ENCODE results near the gene OAF.
"Not testable (repeated sequence)": the region's sequence is repeated elsewhere in the genome, so short reads cannot be mapped to it uniquely, and the experiment has no call there.

OAF gene

DNA sequence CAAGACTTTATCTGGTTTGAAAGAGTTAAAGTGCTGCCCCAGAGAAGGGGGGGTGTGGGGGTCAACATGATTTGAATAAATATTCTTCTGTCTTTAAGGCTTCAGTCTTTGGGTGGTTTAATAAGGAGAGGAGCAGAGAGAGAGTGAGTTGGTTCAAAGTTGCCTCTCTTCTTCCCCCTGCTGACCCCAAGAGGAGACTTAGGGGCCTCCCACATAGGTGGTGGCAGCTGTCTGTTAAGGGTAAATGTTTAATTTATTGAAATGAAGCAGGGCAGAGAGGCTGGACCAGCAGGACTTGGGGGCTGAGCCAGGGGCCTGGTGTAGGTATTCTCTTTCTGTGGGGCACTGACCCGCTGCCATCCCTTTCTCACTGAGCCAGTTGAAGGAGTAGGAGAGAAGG, 34.6 kb downstream of the OAF start:
- DNase-seq: no peak

DNA sequence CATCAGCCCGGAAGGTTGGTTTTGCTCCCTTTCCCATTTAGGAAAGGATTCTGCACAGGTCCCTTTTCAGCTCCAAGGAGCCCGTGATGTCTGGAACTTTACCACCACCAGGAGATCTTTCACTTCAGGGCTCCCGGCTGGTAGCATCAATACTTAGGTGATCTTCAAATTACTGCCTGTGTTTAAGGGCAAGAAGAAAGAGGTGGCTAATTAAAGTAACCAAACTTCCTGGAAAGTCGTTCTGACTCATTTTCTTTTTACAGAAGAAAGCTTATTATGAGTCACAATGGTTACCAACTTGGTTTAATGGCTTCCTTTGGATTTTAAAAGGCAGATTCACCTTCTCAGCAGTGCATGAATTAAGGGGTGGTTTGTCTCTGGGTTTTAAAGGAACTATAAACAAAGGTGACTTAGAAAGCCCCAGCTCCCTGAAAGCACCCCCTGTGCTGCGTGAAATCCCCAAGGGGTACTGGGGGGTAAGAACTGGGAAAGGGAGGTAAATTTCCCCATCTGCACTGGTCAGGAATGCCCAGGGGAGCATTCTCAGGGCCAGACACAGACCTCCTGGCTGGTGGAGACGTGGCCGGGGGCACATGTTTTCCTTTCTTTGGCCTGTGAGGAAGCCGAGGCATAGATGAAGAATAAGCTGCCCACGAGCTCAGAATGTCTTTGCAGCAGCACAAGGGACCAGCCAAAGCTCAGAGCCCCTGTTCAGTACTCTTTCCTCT, 37.9 kb downstream of the OAF start:
- DNase-seq: no peak

DNA sequence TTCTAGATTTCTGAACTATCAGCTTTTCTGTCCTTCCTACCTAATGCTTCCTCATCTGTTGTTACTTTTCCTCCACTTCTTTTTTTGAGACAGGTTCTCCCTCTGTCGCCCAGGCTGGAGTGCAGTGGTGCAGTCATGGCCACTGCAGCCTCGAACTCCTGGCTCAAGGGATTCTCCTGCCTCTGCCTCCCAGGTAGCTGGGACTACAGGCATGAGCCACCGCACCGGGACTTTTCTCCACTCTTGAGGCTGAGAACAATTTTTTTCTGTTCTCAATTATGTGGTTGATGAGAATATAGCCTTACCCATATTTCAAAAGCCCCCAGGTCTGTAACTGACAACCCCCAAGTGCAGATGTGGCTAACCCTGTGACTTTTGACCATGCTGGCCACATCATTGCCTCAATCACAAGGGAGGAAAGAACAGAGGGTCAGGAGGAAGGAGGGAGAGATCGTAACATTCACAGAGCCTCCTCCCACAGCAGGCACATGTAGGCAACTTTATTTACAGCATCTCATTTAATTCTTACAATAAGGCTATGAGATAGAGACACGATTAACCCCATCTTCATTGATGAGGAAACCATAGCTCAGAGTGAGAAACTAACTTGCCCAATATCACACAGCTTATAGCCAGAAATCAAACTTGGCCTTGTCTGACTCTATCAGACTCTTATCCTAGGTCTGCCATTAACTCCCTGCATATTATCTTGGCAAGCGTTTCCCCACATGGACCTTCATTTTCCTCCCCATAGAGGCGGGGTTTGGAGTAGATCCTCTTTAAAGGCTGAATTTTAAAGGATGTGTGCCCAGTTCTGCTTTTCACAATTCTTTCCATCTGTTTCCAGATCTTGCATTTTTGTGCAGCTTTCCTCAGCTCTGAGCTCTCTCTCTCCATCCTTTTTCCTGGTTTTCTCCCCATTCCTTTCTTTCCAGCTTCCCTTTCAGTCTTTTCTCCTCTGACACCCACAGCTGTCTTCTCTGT, 38.7 kb downstream of the OAF start:
- no peak for DNase-seq

DNA sequence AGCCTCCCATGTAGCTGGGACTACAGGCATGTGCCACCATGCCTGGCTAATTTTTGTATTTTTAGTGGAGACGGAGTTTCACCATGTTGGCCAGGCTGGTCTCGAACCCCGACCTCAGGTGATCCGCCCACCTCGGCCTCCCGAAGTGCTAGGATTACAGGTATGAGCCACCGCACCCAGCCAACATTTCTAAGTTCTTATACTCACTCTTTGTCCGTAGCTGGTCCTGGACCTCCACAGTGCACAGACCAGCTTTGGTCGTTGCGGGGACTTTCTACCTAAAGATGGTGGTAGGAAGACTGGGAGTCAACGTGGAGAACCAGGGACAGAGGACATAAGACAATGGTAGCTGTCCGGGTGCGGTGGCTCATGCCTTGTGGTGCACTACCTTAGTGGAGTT, 42.5 kb downstream of the OAF start:
- DNase-seq: not testable (repeated sequence)

DNA sequence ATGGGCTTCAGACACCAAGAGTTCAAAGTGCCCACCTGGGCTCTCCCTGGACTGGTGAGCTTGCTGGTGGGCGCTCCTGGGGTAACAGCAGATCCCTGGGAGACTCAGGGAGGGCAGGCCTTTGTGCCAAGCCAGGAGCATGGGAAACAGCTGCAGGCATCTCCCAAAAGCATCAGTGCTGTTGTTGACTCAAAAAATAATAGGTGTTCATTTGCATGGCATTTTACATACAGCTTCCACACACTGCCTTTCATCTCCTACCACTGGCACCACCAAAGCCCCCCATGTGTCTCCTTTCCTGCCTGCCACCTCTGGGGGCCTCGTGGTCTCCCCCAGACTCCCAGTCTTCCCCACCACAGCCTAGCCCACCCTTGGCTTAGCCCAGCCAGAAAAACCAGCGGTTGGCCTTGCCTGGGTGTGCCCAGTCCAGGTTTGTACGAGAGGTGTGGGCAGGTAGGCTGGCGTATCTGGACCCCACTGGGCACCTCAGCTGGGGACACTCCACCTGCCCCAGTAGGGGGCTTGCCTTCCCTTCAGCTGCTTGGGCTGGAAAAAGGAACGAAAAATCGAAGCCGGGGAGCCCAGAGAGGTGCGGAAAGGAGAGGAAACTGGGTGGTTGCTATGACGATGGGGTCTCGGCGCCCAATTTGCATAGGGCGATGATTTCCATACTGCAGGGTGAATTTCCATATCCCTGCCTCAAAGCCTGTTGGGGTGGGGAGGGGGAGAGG, 44.1 kb downstream of the OAF start:
- DNase-seq: no peak

DNA sequence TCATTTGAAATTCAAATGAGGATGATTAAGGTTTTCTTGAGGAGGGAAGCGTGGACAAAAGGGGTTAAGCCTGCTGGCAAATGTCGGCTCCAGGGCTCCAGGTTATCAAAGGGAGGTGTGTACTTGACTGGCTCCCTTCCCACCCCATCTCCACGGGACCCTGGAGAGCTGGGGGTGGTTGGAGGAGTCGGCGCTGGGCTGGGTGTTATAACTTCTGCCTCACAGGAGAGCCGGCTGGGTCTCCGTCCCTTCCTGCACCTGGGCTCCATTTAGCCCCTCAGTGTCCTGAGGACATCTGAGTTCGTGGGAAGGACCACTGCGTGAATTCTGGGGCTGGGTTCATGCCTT, 44.7 kb downstream of the OAF start:
- no peak for DNase-seq

DNA sequence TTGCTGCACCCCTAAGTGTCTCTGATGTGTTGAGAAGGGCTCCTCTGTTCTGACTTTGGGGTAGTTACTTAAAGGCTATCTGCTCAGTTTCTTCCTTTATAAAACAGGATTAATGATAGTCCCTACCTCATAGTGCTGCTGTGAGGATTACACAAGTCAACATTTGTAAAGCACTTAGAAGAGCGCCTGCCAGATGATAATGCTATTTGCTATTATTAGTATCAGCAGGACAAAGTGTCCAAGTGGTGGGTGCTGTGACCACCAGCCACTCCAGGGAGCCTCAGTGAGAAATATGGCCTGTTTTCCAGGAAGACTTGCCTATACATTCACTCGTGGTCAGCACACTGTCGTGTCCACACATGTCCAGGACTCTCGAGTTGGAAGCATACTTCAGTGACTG, 45.3 kb downstream of the OAF start:
- no peak for DNase-seq

DNA sequence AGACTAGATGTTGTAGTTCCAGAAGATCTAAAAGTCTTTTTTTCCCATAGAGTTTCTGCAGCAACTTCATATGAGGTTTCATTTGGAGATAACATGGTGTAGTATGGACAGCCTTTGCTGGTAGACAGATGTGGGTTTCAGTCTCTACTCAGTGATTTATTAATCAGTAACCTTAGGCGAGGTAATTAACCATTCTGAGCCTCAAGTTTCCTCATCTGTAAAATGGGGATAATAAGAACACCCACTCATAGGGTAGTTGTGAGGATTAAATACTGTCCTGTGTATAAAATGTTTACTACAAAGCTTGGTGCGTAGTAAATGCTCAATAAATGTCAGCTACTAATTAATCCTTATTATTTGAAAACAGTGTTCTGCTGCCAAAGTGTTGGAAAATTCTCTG, 45.9 kb downstream of the OAF start:
- no peak for DNase-seq

DNA sequence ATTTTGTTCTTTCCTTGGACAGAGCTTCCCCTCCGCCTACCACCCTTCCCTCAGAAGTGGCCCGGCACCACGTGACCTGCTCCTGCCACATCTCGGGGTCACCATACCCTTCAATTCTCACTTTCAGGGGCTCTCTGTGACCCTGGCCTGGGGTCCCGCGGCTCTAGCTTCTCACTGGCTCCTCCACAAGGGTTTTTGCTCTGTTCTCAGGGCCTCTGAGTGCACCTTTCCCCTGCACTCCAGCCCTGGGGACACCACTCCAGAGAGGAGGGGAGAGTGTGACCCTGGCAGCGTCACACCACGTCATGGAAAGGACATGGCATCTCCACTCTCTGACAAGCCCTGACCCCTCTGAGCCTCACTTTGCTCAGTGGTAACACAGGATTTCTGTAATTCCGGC, 46.5 kb downstream of the OAF start:
- no peak for DNase-seq

DNA sequence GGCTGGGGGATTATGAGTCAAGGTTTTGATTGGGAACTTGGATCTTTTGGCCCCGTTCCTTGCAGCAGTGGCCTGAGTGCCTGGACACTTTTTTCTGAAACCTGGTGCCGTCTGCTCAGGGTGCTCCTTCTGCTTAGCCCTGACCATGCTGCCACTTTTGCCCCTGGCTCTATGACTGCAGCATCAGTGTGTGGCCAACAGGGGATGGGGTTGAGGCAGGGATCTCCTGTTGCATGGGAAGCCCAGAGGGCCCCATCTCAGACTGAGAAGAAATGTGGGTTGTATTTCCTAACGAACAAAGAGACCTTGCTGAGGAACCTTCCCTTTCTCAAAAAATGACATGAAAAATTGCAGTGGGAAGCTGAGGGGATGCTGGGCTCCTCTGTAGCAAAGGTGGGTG, 47.8 kb downstream of the OAF start:
- DNase-seq: no peak

DNA sequence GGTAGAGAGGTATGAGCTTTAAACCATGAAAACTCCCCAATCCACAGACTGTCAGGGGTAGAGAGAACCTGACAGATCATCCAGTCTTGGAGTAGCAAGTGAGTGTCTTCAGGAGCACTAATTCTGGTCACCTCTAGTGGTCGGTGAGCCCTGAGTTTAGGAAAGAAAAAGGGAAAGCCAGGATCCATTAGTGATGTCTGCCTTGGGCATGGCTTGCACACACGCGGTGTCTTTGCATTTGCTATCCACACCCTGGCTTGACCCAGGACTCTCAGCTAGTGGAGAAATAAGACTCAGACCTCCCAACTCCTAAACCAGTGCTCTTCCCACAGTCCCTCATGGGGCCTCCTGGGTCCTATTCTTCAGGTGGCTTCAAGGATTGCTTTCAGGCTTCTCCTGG, 48.4 kb downstream of the OAF start:
- no peak for DNase-seq

DNA sequence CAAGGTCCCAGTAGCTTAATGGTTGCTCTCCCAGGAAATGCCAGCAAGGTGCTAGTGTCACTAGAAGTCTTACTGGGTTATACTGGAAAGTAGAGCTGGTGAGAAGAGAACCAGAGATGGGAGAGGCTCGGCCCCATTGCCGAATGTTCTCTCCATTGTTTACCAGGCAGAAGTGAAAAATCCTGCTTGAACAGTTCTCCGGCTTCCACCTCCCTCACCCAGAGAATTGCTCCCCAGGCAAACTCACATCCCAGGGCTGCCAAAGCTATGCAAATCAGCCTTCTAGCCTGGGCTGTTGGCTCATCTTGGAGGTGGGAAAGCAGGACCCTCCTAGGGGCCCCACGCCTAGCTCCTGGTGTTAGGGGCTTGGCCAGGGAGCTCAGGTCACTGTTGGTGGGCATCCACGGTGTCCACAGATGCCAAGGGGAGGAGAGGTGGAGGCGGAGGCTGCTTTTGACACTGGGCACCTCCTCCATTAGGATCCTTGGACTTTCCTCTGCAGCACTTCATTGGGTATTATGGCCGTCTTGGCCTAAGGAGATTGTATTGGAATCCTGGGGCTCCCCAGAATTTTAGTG, 49.2 kb downstream of the OAF start:
- no peak for DNase-seq

DNA sequence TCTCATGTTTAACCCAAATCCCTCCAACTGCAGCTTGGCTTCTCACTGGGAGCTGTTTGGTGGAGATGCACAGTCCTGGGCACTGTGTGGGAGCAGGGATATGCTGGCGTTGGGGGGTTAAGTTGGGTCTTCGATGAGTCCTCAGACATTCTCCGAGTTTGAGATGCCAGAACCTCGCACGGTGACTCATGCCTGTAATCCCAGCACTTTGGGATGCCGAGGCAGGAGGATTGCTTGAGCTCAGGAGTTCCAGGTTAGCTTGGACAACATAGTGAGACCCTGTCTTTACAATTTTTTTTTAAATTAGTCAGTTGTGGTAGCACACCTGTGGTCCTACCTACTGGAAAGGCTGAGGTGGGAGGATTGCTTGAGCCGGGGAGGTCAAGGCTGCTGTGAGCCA, 49.8 kb downstream of the OAF start:
- DNase-seq: no peak

DNA sequence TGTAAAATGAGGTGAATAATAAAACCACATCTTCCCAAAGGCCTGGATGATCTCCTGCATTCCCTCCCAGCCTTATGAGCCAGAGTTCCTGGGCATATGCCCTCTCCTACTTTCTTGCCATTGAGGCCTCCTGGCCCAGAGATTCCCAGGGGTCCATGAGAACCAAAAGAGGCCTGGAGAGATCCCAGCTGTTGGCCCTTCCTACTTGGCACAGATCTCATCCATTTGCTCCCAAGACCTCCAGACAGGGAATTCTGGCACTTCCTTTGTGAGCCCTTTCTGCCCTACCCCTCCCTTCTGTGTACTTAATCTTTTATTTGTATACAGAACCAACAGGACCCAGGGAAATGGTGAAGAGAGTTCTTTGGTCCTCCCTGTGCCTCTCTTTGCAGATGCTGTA, 50.5 kb downstream of the OAF start:
- no peak for DNase-seq

DNA sequence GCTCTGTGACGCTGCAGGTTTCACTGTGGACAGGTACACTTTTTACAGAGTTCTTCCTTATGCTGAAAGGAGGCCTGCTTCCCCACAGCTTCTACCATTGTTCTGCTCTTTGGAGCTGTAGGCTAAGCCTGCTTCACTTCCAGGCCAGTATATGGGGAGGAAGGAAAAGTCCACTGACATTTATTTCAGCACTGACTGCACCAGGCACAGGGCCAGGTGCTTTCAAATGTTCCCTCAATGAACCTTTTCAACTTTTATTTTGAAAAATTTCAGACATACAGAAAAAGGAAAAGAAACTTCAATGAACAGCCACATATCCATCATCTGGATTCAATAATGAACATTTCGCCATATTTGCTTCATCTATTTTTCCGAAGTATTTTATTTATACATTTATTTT, 51.1 kb downstream of the OAF start:
- no peak for DNase-seq

DNA sequence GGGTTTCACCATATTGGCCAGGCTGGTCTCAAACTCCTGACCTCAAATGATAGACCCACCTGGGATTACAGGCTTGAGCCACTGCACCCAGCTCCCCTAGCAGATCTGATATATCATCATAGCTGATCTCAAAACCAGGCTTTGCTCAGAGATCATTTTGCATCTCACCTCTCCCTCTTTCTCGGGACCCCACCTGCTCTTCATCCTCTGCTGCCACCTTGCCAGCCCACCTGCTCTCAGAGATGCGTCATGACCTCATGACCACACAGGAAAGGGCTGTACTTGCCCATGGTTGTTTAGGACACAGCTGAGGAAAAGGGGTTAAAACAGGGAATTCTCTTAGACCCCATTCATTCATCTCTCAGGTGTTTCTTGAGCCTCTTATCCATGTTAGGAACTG, 56.5 kb downstream of the OAF start:
- no peak for DNase-seq

DNA sequence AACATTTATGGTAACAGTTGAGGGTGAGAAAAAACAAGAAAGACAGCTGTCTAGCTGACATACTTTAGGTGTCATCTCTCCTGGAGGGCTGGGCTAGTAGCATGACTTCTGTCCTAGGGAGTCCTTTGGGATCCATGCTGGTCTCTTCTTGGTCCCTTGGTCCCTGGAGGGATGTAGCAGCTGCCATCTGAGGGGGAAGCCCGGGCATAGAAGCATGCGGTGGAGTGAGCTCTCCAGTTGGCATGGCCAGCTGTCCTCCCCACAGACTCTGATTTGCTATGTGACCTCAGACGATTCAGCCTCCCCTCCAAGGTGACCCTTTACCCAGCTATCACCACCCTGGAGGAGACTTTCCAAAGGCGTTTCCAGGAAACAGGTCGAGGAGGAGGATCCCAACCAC, 57.9 kb downstream of the OAF start:
- DNase-seq: no peak

DNA sequence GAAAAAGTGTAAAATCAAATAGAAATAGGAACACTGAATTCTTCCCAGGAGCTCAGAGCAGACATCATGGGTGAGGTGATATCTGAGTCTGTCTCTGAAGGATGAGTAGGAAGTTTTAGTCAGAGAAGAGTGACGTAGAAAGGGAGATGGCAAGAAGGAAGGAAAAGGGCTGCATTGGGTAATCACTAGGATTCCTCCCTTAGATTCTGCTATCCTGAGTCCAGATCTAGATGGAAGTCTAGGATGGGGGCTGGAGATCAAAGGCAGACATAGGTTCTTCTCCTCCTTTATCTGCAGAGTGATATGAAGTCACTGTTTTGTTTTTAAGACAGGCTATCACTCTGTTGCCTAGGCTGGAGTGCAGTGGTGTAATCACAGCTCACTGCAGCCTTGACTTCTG, 59.6 kb downstream of the OAF start:
- DNase-seq: no peak

DNA sequence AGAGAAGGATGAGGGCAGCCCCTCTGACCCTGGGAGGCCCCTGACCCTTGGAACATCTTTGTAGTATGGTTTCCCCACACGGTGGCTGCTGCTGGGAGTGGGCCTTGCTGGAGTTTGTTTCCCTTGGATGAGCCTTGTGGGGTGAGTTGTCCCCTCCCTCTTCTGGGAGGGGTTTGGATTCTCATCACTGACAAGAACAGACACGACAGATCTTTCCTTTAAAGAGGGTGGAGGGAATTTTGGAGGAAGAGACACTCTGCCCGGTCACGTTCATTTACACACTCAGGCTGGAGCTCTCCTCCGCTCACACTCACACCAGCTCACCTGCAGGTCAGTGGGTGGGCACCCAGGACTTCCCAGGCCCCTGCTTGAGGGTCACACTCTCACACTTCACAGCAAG, 60.8 kb downstream of the OAF start:
- no peak for DNase-seq

DNA sequence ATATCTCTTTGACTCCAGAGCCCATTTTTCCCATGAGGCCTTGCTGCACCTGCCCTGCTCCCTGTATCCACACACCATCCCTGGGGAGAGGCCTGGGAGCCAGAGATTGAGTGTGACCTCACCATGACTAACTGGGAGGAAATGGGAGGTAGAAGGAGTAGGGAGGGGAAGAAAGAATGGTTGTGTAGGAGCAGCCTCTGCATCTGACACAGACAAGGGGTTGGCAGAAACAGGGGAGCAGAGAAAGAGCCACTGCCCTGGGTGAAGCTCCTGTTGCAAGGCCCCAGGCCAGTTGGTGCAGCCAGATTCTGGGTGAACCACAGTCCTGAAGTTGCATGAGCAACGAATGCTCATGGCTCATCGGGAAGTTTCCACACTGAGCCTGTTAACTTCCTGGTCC, 61.5 kb downstream of the OAF start:
- DNase-seq: no peak

DNA sequence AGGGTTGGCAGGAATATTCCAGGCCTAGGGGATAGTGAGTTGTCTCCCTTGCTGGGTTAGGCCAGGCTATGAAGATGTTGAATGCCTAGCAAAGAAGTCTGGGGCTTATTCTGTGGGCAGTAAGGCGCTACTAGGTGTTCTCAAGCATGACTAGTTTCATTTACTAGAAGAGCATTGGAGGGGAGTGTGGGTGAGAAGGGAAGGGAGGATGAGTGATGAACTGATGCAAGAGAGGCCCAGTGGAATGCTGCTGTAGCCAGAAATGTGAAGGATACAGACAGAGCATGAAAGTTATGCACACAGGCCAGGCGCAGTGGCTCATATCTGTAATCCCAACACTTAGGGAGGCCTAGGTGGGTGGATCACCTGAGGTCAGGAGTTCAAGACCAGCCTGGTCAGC, 62.6 kb downstream of the OAF start:
- no peak for DNase-seq

DNA sequence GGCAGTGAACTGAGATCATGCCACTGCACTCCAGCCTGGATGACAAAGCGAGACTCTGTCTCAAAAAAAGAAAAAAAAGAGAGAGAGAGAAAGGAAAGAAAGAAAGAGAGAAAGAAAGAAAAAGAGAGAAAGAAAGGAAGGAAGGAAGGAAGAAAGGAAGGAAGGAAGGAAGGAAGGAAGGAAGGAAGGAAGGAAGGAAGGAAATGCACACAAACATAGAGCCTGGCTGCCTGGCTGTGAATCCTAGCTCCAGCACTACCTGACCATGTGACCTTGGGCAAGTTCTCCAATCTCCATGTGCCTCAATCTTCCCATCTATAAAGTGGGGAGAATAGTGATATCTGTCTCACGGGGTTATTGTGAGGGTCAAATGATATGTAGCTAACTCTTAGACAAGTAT, 63.1 kb downstream of the OAF start:
- DNase-seq: not testable (repeated sequence)

DNA sequence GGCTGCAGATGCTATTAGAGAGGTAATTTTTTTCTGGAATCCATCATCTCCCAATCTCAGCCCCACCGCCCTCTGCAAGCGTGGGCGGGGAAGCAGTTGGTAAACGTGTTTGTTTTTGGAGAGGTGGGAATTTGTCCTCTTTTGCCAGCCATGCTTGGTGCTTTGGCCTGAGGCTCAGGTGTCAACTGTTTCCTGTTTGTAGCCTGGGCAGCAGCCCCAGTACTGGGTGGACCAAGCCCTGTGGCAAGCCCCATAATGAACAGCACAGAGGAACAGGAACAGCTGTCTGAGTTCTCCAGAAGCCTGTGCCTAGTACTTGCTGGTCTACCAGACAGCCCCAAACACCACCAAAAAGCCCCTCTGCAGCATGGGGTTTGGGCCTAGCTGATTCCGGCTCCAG, 68.7 kb downstream of the OAF start:
- no peak for DNase-seq
